ENCODE data around the gene GALP. TPM values are rescaled to one million over a fixed set of nuclear protein-coding genes. Genes with fewer than 3 reads are reported as not detected.
"Not testable (repeated sequence)": the region's sequence is repeated elsewhere in the genome, so short reads cannot be mapped to it uniquely, and the experiment has no call there.

The GALP gene
- total and polyA plus RNA-seq, 2 experiments from 2014 or later: not detected

GRCh38 chr19:56201973-56202372, 26.2 kb downstream of the GALP start, which contains the start of gene ZSCAN5C (continued):
- no peak for TF ChIP-seq CTCF (conservative IDR thresholded peaks at IDR 0.05; ENCODE audit: low read depth in 2 of 2)

GRCh38 chr19:56207581-56207980, 31.8 kb downstream of the GALP start:
- not testable (repeated sequence) for H3K27ac ChIP-seq (ENCODE audit: low read depth); DNase-seq (ENCODE audit: low spot score); H3K4me1 ChIP-seq (ENCODE audit: insufficient read depth); H4K20me1 ChIP-seq (replicated peaks; ENCODE audit: insufficient read depth); H3K27ac Mint-ChIP-seq; H3K27me3 Mint-ChIP-seq (ENCODE audit: insufficient read depth, low read depth, poor library complexity); H3K4me3 ChIP-seq; H3K27me3 ChIP-seq (ENCODE audit: insufficient read depth); H2AFZ ChIP-seq; H3K9me3 Mint-ChIP-seq; H3K79me2 ChIP-seq (replicated peaks; ENCODE audit: insufficient read depth); H3K36me3 Mint-ChIP-seq (ENCODE audit: low read depth); H3K4me2 ChIP-seq; H3K9me2 ChIP-seq (ENCODE audit: insufficient read depth); H3K36me3 ChIP-seq (ENCODE audit: insufficient read depth); H3K4me3 Mint-ChIP-seq; H3F3A ChIP-seq (replicated peaks; ENCODE audit: low read depth); H3K4me1 Mint-ChIP-seq
- peak; percentile 17 to 48 for TF ChIP-seq CTCF (conservative IDR thresholded peaks at IDR 0.05; ENCODE audit: low read depth in 2 of 2)
- peak; percentile 90 for ATAC-seq

GRCh38 chr19:56209091-56209490, 33.3 kb downstream of the GALP start:
- ATAC-seq (no peak), DNase-seq (ENCODE audit: low spot score) (no peak)
- no peak overlapping the region for H2AFZ ChIP-seq
- no peaks in the 10 kb centered on the region for H3K27me3 ChIP-seq (ENCODE audit: insufficient read depth)
- H4K20me1 ChIP-seq (replicated peaks; ENCODE audit: insufficient read depth): no peaks in the 10 kb centered on the region
- H3K4me1 Mint-ChIP-seq: no peaks in the 10 kb centered on the region
- H3K9me3 Mint-ChIP-seq: no peaks in the 10 kb centered on the region
- H3K36me3 Mint-ChIP-seq (ENCODE audit: low read depth): no peaks in the 10 kb centered on the region
- no peaks in the 10 kb centered on the region for H3K9me2 ChIP-seq (ENCODE audit: insufficient read depth)
- H3K4me3 ChIP-seq: no peak overlapping the region
- no peaks in the 10 kb centered on the region for H3K36me3 ChIP-seq (ENCODE audit: insufficient read depth)
- H3K27me3 Mint-ChIP-seq (ENCODE audit: insufficient read depth, low read depth, poor library complexity): peaks cover 6% of the 10 kb centered on the region
- no peak overlapping the region for H3K4me2 ChIP-seq
- no peak overlapping the region for H3K4me3 Mint-ChIP-seq
- H3K79me2 ChIP-seq (replicated peaks; ENCODE audit: insufficient read depth): no peaks in the 10 kb centered on the region
- no peak overlapping the region for H3K27ac Mint-ChIP-seq
- no peaks in the 10 kb centered on the region for H3F3A ChIP-seq (replicated peaks; ENCODE audit: low read depth)
- TF ChIP-seq CREB1 (CRISPR knock-in tag; IDR thresholded peaks at IDR 0.05; ENCODE audit: low read depth): no peak
- H3K27ac ChIP-seq (ENCODE audit: low read depth): no peak overlapping the region
- H3K4me1 ChIP-seq (ENCODE audit: insufficient read depth): no peaks in the 10 kb centered on the region

GRCh38 chr19:56210036-56210435, 34.2 kb downstream of the GALP start:
- H2AFZ ChIP-seq; H3K36me3 Mint-ChIP-seq (ENCODE audit: low read depth); H3K27me3 Mint-ChIP-seq (ENCODE audit: insufficient read depth, low read depth, poor library complexity); H3K27me3 ChIP-seq (ENCODE audit: insufficient read depth); H3K4me1 Mint-ChIP-seq; DNase-seq (ENCODE audit: low spot score); H3F3A ChIP-seq (replicated peaks; ENCODE audit: low read depth); H3K27ac Mint-ChIP-seq; H3K4me2 ChIP-seq; H3K36me3 ChIP-seq (ENCODE audit: insufficient read depth); H3K4me3 Mint-ChIP-seq; H4K20me1 ChIP-seq (replicated peaks; ENCODE audit: insufficient read depth); H3K79me2 ChIP-seq (replicated peaks; ENCODE audit: insufficient read depth); H3K4me1 ChIP-seq (ENCODE audit: insufficient read depth); H3K9me3 Mint-ChIP-seq; H3K9me2 ChIP-seq (ENCODE audit: insufficient read depth); ATAC-seq; H3K27ac ChIP-seq (ENCODE audit: low read depth); H3K4me3 ChIP-seq: not testable (repeated sequence)
